GM23338 (cell line): ENCODE results near the gene HSD11B1.

Experiments
- CREB1 ChIP-seq: fragments of 250-450 bp; sonication (Bioruptor Pico); IDR thresholded peaks from 2 replicates; pipeline ENCODE4 v1.5.0; 2020; ENCODE audit warnings: low read depth, mild to moderate bottlenecking, moderate library complexity
- EZH2 ChIP-seq: fragments of 200-600 bp; sonication (generic); IDR thresholded peaks from one replicate; pipeline ENCODE4 v1.8.0; 2017; ENCODE audit warnings: antibody characterized with exemption, mild to moderate bottlenecking, low read depth; ENCODE audit not compliant: unreplicated experiment
- EZH2phosphoT487 ChIP-seq: fragments of 200-600 bp; sonication (generic); IDR thresholded peaks from one replicate; pipeline ENCODE4 v1.8.1; 2018; ENCODE audit warnings: antibody characterized with exemption; ENCODE audit not compliant: unreplicated experiment
- JUNB ChIP-seq: IDR thresholded peaks from one replicate; pipeline ENCODE4 v1.6.1; 2016; ENCODE audit warnings: antibody characterized with exemption; ENCODE audit not compliant: unreplicated experiment
- NANOG ChIP-seq: IDR thresholded peaks from 2 replicates; pipeline ENCODE4 v1.6.1; 2016; ENCODE audit warnings: antibody characterized with exemption, borderline replicate concordance
- POLR2AphosphoS5 ChIP-seq: IDR thresholded peaks from 2 replicates; pipeline ENCODE4 v1.6.1; 2016; ENCODE audit warnings: antibody characterized with exemption, low read depth
- STAT1 ChIP-seq: IDR thresholded peaks from one replicate; pipeline ENCODE4 v1.6.1; 2016; ENCODE audit warnings: antibody characterized with exemption; ENCODE audit not compliant: unreplicated experiment
- ZNF114 ChIP-seq: fragments of 250-450 bp; sonication (Bioruptor Pico); IDR thresholded peaks from 2 replicates; pipeline ENCODE4 v1.5.0; 2020; ENCODE audit warnings: mild to moderate bottlenecking, moderate library complexity
- ZNF331 ChIP-seq: fragments of 250-450 bp; sonication (Bioruptor Pico); IDR thresholded peaks from 2 replicates; pipeline ENCODE4 v1.5.0; 2020; ENCODE audit warnings: low read depth, mild to moderate bottlenecking, moderate library complexity
- TF ChIP-seq, protein P1 (sequence below), 2 experiments: fragments of 200-600 bp in 1 of 2; sonication (generic) in 1 of 2; conservative IDR thresholded peaks; 2 replicates each; pipeline versions ENCODE4 v1.5.1 to v1.6.1; 2016 to 2017; ENCODE audit warnings: antibody characterized with exemption in 2 of 2, low read depth in 2 of 2, mild to moderate bottlenecking in 2 of 2, moderate library complexity in 1 of 2
- TF ChIP-seq, protein P2 (sequence below): IDR thresholded peaks from one replicate; pipeline ENCODE4 v1.6.1; 2018; ENCODE audit warnings: antibody characterized with exemption; ENCODE audit not compliant: unreplicated experiment
- TF ChIP-seq, protein P3 (sequence below): IDR thresholded peaks from 2 replicates; pipeline ENCODE4 v1.6.1; 2016; ENCODE audit warnings: antibody characterized with exemption
- TF ChIP-seq, protein P4 (sequence below): fragments of 250-450 bp; sonication (Bioruptor Pico); IDR thresholded peaks from 2 replicates; pipeline ENCODE4 v1.5.0; 2020; ENCODE audit warnings: mild to moderate bottlenecking, moderate library complexity

DNA sequence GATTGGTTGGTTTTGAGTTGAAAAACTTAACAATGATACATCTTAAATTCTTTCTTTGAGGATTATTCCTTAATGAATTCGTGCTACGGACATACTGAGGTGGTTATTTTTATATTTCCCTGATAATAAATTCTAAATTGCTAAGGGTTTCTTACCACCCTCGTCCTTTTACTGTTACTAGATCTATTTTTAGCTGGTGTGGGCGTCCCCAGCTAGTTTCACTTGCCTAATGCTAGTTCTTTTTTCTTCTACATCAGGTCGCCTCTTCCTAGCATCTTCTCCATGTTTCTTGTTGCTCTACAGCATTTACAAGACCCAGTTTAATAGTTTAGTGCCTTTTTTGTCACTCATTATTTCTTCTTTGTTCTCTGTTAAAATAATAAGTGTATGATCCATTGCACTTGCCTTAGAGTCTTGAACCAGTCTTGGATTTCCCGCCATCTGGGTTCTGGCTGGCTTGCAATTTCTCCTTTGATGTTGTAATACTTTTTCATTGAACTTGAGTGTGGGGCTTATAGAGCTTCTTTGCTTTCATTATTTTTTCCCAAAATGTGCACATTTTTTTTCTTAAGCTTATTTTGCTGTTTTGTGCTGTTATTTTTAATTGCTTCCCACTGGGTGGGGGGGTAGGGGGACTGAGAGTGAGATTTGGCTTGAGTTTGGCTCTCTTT is 677 bp upstream of the HSD11B1 start:
- TF ChIP-seq, protein P1, sequence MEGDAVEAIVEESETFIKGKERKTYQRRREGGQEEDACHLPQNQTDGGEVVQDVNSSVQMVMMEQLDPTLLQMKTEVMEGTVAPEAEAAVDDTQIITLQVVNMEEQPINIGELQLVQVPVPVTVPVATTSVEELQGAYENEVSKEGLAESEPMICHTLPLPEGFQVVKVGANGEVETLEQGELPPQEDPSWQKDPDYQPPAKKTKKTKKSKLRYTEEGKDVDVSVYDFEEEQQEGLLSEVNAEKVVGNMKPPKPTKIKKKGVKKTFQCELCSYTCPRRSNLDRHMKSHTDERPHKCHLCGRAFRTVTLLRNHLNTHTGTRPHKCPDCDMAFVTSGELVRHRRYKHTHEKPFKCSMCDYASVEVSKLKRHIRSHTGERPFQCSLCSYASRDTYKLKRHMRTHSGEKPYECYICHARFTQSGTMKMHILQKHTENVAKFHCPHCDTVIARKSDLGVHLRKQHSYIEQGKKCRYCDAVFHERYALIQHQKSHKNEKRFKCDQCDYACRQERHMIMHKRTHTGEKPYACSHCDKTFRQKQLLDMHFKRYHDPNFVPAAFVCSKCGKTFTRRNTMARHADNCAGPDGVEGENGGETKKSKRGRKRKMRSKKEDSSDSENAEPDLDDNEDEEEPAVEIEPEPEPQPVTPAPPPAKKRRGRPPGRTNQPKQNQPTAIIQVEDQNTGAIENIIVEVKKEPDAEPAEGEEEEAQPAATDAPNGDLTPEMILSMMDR (conservative IDR thresholded peaks at IDR 0.05; ENCODE audit: low read depth in 2 of 2), result no peak
- no peak for TF ChIP-seq POLR2AphosphoS5
- TF ChIP-seq EZH2, result no peak
- TF ChIP-seq EZH2phosphoT487, result no peak
- no peak for TF ChIP-seq JUNB
- no peak for TF ChIP-seq ZNF114 (CRISPR knock-in tag)
- TF ChIP-seq CREB1 (CRISPR knock-in tag), result no peak
- TF ChIP-seq, protein P2, sequence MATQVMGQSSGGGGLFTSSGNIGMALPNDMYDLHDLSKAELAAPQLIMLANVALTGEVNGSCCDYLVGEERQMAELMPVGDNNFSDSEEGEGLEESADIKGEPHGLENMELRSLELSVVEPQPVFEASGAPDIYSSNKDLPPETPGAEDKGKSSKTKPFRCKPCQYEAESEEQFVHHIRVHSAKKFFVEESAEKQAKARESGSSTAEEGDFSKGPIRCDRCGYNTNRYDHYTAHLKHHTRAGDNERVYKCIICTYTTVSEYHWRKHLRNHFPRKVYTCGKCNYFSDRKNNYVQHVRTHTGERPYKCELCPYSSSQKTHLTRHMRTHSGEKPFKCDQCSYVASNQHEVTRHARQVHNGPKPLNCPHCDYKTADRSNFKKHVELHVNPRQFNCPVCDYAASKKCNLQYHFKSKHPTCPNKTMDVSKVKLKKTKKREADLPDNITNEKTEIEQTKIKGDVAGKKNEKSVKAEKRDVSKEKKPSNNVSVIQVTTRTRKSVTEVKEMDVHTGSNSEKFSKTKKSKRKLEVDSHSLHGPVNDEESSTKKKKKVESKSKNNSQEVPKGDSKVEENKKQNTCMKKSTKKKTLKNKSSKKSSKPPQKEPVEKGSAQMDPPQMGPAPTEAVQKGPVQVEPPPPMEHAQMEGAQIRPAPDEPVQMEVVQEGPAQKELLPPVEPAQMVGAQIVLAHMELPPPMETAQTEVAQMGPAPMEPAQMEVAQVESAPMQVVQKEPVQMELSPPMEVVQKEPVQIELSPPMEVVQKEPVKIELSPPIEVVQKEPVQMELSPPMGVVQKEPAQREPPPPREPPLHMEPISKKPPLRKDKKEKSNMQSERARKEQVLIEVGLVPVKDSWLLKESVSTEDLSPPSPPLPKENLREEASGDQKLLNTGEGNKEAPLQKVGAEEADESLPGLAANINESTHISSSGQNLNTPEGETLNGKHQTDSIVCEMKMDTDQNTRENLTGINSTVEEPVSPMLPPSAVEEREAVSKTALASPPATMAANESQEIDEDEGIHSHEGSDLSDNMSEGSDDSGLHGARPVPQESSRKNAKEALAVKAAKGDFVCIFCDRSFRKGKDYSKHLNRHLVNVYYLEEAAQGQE, result no peak
- TF ChIP-seq, protein P3, sequence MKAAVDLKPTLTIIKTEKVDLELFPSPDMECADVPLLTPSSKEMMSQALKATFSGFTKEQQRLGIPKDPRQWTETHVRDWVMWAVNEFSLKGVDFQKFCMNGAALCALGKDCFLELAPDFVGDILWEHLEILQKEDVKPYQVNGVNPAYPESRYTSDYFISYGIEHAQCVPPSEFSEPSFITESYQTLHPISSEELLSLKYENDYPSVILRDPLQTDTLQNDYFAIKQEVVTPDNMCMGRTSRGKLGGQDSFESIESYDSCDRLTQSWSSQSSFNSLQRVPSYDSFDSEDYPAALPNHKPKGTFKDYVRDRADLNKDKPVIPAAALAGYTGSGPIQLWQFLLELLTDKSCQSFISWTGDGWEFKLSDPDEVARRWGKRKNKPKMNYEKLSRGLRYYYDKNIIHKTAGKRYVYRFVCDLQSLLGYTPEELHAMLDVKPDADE, result no peak
- TF ChIP-seq, protein P4, sequence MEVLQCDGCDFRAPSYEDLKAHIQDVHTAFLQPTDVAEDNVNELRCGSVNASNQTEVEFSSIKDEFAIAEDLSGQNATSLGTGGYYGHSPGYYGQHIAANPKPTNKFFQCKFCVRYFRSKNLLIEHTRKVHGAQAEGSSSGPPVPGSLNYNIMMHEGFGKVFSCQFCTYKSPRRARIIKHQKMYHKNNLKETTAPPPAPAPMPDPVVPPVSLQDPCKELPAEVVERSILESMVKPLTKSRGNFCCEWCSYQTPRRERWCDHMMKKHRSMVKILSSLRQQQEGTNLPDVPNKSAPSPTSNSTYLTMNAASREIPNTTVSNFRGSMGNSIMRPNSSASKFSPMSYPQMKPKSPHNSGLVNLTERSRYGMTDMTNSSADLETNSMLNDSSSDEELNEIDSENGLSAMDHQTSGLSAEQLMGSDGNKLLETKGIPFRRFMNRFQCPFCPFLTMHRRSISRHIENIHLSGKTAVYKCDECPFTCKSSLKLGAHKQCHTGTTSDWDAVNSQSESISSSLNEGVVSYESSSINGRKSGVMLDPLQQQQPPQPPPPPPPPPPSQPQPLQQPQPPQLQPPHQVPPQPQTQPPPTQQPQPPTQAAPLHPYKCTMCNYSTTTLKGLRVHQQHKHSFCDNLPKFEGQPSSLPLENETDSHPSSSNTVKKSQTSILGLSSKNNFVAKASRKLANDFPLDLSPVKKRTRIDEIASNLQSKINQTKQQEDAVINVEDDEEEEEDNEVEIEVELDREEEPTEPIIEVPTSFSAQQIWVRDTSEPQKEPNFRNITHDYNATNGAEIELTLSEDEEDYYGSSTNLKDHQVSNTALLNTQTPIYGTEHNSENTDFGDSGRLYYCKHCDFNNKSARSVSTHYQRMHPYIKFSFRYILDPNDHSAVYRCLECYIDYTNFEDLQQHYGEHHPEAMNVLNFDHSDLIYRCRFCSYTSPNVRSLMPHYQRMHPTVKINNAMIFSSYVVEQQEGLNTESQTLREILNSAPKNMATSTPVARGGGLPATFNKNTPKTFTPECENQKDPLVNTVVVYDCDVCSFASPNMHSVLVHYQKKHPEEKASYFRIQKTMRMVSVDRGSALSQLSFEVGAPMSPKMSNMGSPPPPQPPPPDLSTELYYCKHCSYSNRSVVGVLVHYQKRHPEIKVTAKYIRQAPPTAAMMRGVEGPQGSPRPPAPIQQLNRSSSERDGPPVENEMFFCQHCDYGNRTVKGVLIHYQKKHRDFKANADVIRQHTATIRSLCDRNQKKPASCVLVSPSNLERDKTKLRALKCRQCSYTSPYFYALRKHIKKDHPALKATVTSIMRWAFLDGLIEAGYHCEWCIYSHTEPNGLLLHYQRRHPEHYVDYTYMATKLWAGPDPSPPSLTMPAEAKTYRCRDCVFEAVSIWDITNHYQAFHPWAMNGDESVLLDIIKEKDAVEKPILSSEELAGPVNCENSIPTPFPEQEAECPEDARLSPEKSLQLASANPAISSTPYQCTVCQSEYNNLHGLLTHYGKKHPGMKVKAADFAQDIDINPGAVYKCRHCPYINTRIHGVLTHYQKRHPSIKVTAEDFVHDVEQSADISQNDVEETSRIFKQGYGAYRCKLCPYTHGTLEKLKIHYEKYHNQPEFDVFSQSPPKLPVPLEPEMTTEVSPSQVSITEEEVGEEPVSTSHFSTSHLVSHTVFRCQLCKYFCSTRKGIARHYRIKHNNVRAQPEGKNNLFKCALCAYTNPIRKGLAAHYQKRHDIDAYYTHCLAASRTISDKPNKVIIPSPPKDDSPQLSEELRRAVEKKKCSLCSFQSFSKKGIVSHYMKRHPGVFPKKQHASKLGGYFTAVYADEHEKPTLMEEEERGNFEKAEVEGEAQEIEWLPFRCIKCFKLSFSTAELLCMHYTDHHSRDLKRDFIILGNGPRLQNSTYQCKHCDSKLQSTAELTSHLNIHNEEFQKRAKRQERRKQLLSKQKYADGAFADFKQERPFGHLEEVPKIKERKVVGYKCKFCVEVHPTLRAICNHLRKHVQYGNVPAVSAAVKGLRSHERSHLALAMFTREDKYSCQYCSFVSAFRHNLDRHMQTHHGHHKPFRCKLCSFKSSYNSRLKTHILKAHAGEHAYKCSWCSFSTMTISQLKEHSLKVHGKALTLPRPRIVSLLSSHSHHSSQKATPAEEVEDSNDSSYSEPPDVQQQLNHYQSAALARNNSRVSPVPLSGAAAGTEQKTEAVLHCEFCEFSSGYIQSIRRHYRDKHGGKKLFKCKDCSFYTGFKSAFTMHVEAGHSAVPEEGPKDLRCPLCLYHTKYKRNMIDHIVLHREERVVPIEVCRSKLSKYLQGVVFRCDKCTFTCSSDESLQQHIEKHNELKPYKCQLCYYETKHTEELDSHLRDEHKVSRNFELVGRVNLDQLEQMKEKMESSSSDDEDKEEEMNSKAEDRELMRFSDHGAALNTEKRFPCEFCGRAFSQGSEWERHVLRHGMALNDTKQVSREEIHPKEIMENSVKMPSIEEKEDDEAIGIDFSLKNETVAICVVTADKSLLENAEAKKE (CRISPR knock-in tag), result no peak
- no peak for TF ChIP-seq STAT1
- no peak for TF ChIP-seq ZNF331 (CRISPR knock-in tag)
- TF ChIP-seq NANOG, result no peak
